NCI-H2227 (cell line): Measurements from ENCODE around the gene CCDC82.

Source experiments
- DNase-seq: peaks from one replicate; lab custom pipeline; 2025; ENCODE audit not compliant: unreplicated experiment; lab: John Stamatoyannopoulos, UW

The CCDC82 gene

GRCh38 chr11:96365493-96365892, 24.2 kb downstream of the CCDC82 start:
- DNase-seq: no peak

DNA sequence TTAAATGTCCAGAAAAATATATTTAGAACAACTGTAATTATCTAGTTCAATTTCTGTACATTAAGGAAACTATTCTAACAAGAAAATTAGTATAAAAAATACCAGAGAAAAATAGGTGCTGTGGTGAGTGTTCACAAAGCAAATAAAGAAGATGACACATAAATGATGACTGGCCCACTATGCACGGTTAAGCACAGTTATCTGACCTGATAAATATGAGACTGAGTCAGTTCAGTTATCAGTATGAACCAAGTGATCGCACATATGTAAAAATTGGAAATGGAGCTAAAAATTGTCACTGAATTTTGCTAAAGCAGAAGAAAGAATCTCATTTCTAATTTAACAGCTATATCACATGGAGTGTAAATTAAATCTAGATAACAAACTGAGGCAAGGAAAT, 27.9 kb downstream of the CCDC82 start:
- DNase-seq: no peak

DNA sequence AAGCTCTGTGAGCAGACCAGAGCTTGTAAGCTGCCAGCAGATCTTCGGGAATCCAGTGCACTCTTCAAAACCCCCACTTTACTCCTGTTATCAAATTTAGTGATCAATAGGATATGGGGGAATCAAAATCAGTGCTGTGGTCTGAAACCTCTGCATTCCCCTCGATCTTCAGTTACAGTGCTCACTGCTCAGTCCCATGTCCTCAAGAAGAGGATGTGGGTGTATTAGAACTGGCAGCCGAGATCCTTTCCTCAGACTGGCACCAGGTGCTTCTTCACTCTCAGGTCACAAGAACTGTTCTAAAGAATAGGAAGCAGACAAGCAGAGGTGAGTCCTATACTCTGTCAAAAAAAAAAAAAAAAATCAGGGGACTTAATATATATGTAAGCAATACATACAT, 31.4 kb downstream of the CCDC82 start:
- DNase-seq: no peak

GRCh38 chr11:96357794-96358193, 31.9 kb downstream of the CCDC82 start:
- DNase-seq: no peak

- no peak for DNase-seq
Observed at GRCh38 chr11:96356848-96357247, 32.9 kb downstream of the CCDC82 start.

DNA sequence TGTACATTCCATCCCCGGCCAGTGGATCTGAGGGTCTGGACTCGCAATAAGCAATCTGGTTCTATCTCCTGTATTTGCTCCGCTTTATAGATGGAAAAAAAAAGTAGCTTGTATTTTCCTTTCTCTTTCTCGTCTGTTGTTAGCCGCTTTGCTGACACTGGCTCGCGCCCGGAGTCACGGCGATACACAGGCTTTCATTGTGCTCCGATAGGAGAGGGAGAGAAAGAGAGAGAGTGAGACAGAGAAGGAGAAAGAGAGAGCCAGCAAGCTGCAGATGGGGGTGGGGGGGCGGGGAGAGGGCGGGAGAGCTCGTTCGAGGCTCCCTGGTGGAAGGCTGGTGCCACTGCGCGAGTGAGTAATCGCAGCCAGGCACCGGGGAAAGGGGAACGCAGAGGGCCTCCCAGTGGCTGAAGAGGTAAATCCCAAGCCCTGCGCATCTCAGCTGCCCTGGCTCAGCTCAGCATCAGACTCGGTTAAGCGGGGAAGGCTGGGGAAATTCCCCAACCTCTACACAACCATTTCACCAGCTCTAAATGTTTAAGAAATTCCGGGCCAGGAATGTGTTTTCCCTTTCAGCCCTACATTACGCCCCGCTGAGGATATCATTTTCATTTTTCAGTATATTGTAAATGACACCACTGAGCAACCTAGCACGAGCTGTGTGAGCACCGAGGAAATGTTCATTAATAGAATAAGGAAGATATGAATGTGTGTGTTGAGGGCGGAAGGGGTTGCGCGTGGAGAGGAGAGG, 46.6 kb downstream of the CCDC82 start, which contains the start of gene MAML2:
TSS of gene MAML2 (minus strand) at position 235 of the 751 bp plus-strand sequence. CDS start 1,300 bp downstream, outside the sequence.
- peak; percentile 91 for DNase-seq

GRCh38 chr11:96342014-96342960, 47.4 kb downstream of the CCDC82 start:
- no peak for DNase-seq

DNA sequence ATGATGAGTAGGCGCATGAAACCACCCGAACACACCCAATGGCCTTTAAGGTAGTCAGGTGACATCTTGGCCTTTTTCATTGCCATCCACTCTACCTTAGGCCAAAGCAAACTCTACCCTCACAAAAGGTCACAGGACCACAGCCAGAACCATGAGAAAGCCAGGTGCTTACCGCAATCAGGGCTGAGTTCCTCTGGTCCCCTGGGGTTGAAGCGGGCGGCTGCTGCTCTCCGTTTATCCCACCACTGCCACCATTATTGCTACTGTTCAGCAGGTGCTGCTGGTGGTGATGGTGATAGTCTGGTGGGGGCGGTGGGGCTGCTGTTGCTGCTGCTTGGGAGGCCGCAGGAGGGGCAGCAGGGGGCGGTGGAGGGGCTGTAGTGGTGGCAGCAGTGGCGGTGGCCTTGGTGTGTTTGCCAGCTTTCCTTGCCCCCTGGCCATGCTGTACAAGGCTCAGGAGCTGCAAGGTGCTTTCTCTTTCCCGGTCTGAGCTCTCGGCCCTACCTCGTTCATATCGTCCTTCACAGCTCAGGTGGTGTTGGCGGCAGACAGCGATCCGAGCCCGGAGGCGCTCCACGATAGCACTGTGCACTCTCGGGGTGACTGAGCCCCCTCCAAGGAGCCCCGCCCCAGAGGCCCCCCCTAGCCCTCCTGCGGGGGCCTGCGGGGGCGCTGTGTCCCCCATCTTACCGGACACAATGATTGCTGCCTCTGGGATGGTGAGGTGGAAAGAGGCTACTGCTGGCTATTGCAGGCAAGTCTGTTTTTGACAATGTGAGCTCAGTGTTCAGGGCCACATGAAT, 48.3 kb downstream of the CCDC82 start:
- peak; percentile 55 for DNase-seq

DNA sequence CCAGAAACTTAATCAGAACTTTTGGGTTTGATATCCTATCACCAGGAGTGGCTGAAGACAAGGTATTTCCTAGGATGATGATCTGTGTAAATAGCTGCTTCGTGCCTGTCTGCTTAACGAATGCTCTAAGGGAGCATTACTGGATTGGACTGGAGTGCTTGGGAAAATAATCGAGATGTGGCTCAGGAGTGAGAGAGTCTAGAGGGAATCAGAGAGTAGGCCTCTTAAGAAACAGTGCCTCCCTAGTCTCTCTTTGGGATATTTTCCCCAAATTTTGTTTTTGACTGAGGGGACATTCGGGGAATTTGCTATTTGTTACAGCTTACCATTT, 49.2 kb downstream of the CCDC82 start:
- no peak for DNase-seq

DNA sequence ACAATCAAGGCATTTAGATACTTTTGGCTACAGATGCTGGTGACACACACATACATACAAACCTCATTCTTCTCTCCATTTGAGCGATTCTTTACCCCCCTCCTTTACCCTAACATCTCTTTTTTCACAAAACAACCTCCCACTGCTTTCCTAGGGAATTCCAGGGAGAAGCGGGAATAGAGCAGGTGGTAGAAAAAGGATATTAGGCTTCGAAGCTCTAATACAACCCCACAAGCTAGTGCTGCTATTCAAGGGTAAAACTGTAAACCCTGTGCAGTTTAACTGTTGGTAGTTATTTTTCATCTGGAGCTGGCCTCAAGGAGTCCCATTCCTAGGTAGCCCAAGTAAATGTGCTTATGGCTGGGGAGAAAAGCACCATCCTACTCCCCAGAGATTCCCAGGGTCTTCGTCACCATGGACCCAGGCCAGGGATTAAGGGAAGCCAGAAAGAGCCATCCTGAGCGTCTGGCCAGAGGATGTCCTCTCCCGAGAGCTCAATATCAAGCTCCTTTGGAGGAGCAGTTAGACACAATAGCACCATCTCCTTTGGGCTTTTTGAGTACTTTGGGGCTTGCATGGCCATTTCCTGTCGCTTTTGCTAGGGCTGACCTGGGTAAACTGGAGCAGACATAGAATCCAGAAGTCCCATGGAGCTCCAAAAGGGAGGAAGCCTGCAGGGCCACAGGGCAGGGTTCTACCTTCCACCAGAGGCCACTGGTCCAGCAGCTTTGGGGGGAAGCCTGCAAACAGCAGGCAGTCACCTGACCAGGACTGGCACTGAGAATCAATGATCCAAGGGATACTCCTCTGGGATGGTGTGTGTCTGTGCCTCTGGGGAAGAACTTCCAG, 49.8 kb downstream of the CCDC82 start:
- no peak for DNase-seq

GRCh38 chr11:96338910-96339705, 50.6 kb downstream of the CCDC82 start:
- DNase-seq: peak; percentile 15

DNA sequence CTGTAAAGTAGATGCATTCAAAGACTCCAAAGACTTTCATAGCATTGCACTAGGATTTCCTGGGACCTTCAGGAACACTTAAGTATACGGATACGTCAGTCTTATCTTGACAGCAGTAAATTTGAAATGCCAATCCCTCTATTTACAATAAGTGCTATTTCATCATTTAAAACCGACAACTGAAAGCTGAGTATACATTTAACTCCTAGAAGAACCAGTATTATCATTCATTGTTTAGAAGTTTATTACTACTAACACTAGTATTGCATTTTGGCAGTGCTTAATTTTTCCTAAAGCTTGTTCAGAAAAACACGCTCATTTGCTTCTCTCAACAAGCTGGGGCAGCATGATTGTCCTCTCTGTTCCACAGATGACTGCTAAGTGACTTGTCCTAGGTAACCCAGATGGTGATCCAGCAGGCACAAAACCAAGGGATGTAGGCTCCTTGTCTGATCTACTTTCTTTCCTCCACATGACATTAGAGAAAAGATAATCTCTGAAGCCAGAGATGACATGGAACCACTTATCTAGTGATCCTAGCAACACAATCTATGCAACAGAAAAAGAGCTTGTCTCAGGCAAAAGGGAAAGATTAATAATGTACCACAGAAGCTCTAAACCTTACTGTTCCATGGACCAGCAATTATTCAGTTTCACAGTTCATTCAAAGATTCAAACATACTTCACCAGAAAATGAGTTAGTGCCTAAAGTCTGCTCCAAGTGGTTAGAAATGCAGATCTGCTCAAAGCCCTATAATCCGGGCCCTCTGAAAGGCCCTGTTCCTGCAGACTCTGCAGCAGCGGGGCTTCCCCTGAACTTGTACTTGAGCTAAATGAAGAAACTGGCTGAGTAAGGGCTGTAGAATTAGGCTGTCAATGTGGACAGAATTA, 51.9 kb downstream of the CCDC82 start:
- no peak for DNase-seq

- peak; percentile 14 for DNase-seq
Observed at GRCh38 chr11:96335388-96335787, 54.3 kb downstream of the CCDC82 start.

- no peak for DNase-seq
Observed at GRCh38 chr11:96334219-96334618, 55.5 kb downstream of the CCDC82 start.

GRCh38 chr11:96333191-96333719, 56.5 kb downstream of the CCDC82 start:
- DNase-seq: no peak

- peak; percentile 9 for DNase-seq
Observed at GRCh38 chr11:96332126-96332771, 57.5 kb downstream of the CCDC82 start.

DNA sequence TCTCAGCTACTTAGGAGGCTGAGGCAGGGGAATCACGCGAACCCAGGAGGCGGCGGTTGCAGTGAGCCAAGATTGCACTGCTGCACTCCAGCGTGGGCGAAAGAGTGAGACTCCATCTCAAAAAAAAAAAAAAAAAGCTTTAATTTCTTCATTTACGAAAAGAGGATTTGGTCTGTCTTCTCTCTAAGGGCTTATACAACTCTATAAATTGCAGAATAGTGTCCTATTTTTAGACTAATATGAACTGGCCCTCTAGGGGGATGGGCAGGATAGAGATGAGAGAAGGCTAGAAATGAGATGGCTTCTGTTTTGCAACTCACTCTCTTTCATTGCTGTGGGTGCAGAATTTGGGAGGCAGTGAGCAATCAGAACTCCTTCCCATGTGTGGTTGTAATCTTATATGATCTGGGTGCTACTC, 58.0 kb downstream of the CCDC82 start:
- DNase-seq: no peak

- no peak for DNase-seq
Observed at GRCh38 chr11:96330511-96330859, 59.2 kb downstream of the CCDC82 start.
